Transverse colon (tissue), 4 donors: ENCODE results near the gene ATOSA. TPM values are rescaled to one million over a fixed set of nuclear protein-coding genes. Genes with fewer than 3 reads are reported as not detected.

Source experiments
- DNase-seq: peaks from one replicate; pipeline ENCODE4 v3.0.0-alpha.2; 2019
- H3K27ac ChIP-seq, 4 donors: fragments of 200-600 bp; sonication (generic); 2 replicates each; pipeline ENCODE4 v1.5.1; 2016 to 2018; ENCODE audit warnings: inconsistent platforms in 4 of 4
- H3K27me3 ChIP-seq: fragments of 200-600 bp; sonication (generic); 2 replicates; pipeline ENCODE4 v1.5.1; 2017; ENCODE audit warnings: inconsistent platforms
- H3K36me3 ChIP-seq, 4 donors: fragments of 200-600 bp; sonication (generic); 2 replicates each; pipeline ENCODE4 v1.5.1; 2017 to 2019; ENCODE audit warnings: inconsistent platforms in 4 of 4
- H3K4me1 ChIP-seq, 4 donors: fragments of 200-600 bp; sonication (generic); 2 replicates each; pipeline ENCODE4 v1.5.1; 2017 to 2020; ENCODE audit warnings: inconsistent platforms in 4 of 4
- H3K4me3 ChIP-seq, 4 donors: fragments of 200-600 bp; sonication (generic); 1 replicate in 1 of 4; 2 replicates in 3 of 4; pipeline versions ENCODE4 v1.5.1 to v1.6.1; 2017 to 2019; ENCODE audit warnings: inconsistent platforms in 4 of 4
- H3K9me3 ChIP-seq, 2 donors: fragments of 200-600 bp; sonication (generic); 2 replicates each; pipeline ENCODE4 v1.5.1; 2017 to 2019; ENCODE audit warnings: inconsistent platforms in 2 of 2
- CTCF ChIP-seq, 5 experiments: fragments of 200-600 bp in 3 of 5; fragments of 450-650 bp in 2 of 5; sonication (generic) in 3 of 5; IDR thresholded peaks; 1 replicate in 2 of 5; 2 replicates in 3 of 5; pipeline ENCODE4 v1.5.1; 2016 to 2017; ENCODE audit warnings: antibody characterized with exemption in 5 of 5, inconsistent platforms in 3 of 5, mild to moderate bottlenecking in 2 of 5, moderate library complexity in 1 of 5
- EP300 ChIP-seq: sonication (generic); formaldehyde crosslinking; IDR thresholded peaks from one replicate; pipeline ENCODE4 v1.6.1; 2017; ENCODE audit warnings: antibody characterized with exemption, low read depth
- POLR2A ChIP-seq: fragments of 450-650 bp; IDR thresholded peaks from one replicate; pipeline ENCODE4 v1.6.1; 2016; ENCODE audit warnings: antibody characterized with exemption, mild to moderate bottlenecking, moderate library complexity
- POLR2AphosphoS5 ChIP-seq, 3 donors: sonication (generic); formaldehyde crosslinking; IDR thresholded peaks; one replicate each; pipeline ENCODE4 v1.6.1; 2016; ENCODE audit warnings: antibody characterized with exemption in 3 of 3
- WGBS, 2 donors: methylation state at CpG; one replicate each; pipeline ENCODE4 v1.1.5; 2018; ENCODE audit warnings: low coverage in 1 of 2; 5-methylcytosine and 5-hydroxymethylcytosine counted together
- in situ Hi-C, 4 donors: fragments of 200-750 bp; cut with MboI; loops; one replicate each; pipeline versions ENCODE4 v1.15.0 to v1.15.1; 2017; ENCODE audit warnings: low sequenced_read_pairs in 3 of 4, low pct_ligation_motif_present in 1 of 4, low pct_unique_long_range_greater_than_20kb in 1 of 4
- intact Hi-C: fragments of 100-400 bp; cut with DNase I; formaldehyde crosslinking; loops from one replicate; pipeline ENCODE4 v1.15.1; 2023; ENCODE audit warnings: low total_unique reads
- total RNA-seq, 4 donors: library from RNA; depleted of rRNA; stranded (reverse); fragments of >200 nt; gene quantifications; one replicate each; pipeline ENCODE4 v1.1.0, GENCODE V29; 2016

Gene ATOSA
- total RNA-seq, 4 donors from 2014 or later: 41.0 to 149 (median 84.5) TPM

GRCh38 chr15:52709187-52709981, 30.2 kb upstream of the ATOSA start:
- in situ Hi-C loops (no loop called here), intact Hi-C loops (no loop called here)
- peak; percentile 85 for DNase-seq
- WGBS, 2 donors: 26 to 43% methylated on average over 6 to 10 of the region's 10 CpGs
- H3K27me3 ChIP-seq: no peaks in the 10 kb centered on the region
- H3K4me1 ChIP-seq: peaks cover 0 to 8% (median 7%) of the 10 kb centered on the region in 4 donors
- H3K9me3 ChIP-seq: no peaks in the 10 kb centered on the region
- TF ChIP-seq CTCF (IDR thresholded peaks at IDR 0.05) (no peak), POLR2A (peak; percentile 17), POLR2AphosphoS5 (IDR thresholded peaks at IDR 0.05) (peak in 1 of 3 donors; percentile 73)
- no peaks in the 10 kb centered on the region for H3K36me3 ChIP-seq
- peak overlapping the region in 2 of 4 donors; percentile 34 to 52 for H3K27ac ChIP-seq
- peak overlapping the region in 2 of 4 donors; percentile 1 to 27 for H3K4me3 ChIP-seq

- no peak for DNase-seq
- Histone ChIP-seq H3K9me3 (no peaks in the 10 kb centered on the region), H3K27ac (no peak overlapping the region), H3K27me3 (no peaks in the 10 kb centered on the region), H3K4me3 (no peak overlapping the region), H3K4me1 (peaks cover 0 to 8% (median 7%) of the 10 kb centered on the region in 4 donors), H3K36me3 (no peaks in the 10 kb centered on the region)
- TF ChIP-seq CTCF (IDR thresholded peaks at IDR 0.05) (no peak), POLR2A (no peak), POLR2AphosphoS5 (IDR thresholded peaks at IDR 0.05) (no peak), EP300 (no peak)
- intact Hi-C loops (no loop called here), in situ Hi-C loops (no loop called here)
- whole genome bisulfite sequencing, 2 donors: 67 to 89% methylated on average over 1 of the region's 1 CpG
Observed at GRCh38 chr15:52706091-52706490, 26.9 kb upstream of the ATOSA start.

GRCh38 chr15:52702390-52702789, 23.2 kb upstream of the ATOSA start:
- peaks cover 0 to 4% (median 0%) of the 10 kb centered on the region in 4 donors for H3K4me1 ChIP-seq
- 68% methylated on average over 1 of the region's 1 CpG; no CpG with 5 or more reads in 1 of the 2 donors for WGBS, 2 donors
- H3K27ac ChIP-seq: no peak overlapping the region
- intact Hi-C loops (no loop called here), in situ Hi-C loops (no loop called here)
- DNase-seq: no peak
- no peaks in the 10 kb centered on the region for H3K9me3 ChIP-seq
- TF ChIP-seq POLR2A: no peak
- TF ChIP-seq POLR2AphosphoS5 (IDR thresholded peaks at IDR 0.05): no peak
- no peak for TF ChIP-seq EP300
- TF ChIP-seq CTCF (IDR thresholded peaks at IDR 0.05): no peak
- H3K4me3 ChIP-seq: no peak overlapping the region
- H3K36me3 ChIP-seq: no peaks in the 10 kb centered on the region
- H3K27me3 ChIP-seq: no peaks in the 10 kb centered on the region

GRCh38 chr15:52699457-52699856, 20.3 kb upstream of the ATOSA start:
- 75% methylated on average over 3 of the region's 3 CpGs for WGBS, 2 donors
- in situ Hi-C loops: no loop called here

More at GRCh38 chr15:52699457-52699856, 20.3 kb upstream of the ATOSA start:
- peaks cover 0 to 4% (median 0%) of the 10 kb centered on the region in 4 donors for H3K4me1 ChIP-seq
- H3K36me3 ChIP-seq: no peaks in the 10 kb centered on the region
- no peaks in the 10 kb centered on the region for H3K27me3 ChIP-seq
- no peaks in the 10 kb centered on the region for H3K9me3 ChIP-seq
- DNase-seq: no peak
- intact Hi-C loops: no loop called here
- H3K4me3 ChIP-seq: no peak overlapping the region
- no peak for TF ChIP-seq EP300
- TF ChIP-seq POLR2AphosphoS5 (IDR thresholded peaks at IDR 0.05): no peak
- TF ChIP-seq POLR2A: no peak
- TF ChIP-seq CTCF (IDR thresholded peaks at IDR 0.05): no peak
- H3K27ac ChIP-seq: peak overlapping the region in 1 of 4 donors; percentile 18
